Tibial artery (tissue), 4 donors: ENCODE data around the gene ZNF277.

Source experiments
- DNase-seq, 2 donors: peaks; one replicate each; pipeline ENCODE4 v3.0.0-alpha.2; 2019
- H3K27ac ChIP-seq, 2 donors: fragments of 200-600 bp; sonication (generic) in 1 of 2; 1 replicate in 1 of 2; 2 replicates in 1 of 2; pipeline ENCODE4 v1.5.1; 2018 to 2019; ENCODE audit warnings: mild to moderate bottlenecking in 1 of 2
- H3K27me3 ChIP-seq, 2 donors: fragments of 200-600 bp; sonication (generic) in 1 of 2; one replicate each; pipeline versions ENCODE4 v1.5.1 to v1.6.0; 2016 to 2019
- H3K36me3 ChIP-seq, 3 donors: fragments of 200-600 bp; sonication (generic) in 2 of 3; one replicate each; pipeline ENCODE4 v1.5.1; 2016 to 2019; ENCODE audit warnings: mild to moderate bottlenecking in 2 of 3
- H3K4me1 ChIP-seq, 4 donors: fragments of 200-600 bp; sonication (generic) in 2 of 4; 1 replicate in 3 of 4; 2 replicates in 1 of 4; pipeline ENCODE4 v1.5.1; 2016 to 2019
- H3K4me3 ChIP-seq, 2 donors: fragments of 200-600 bp; sonication (generic) in 1 of 2; 1 replicate in 1 of 2; 2 replicates in 1 of 2; pipeline ENCODE4 v1.5.1; 2018 to 2019; ENCODE audit warnings: mild to moderate bottlenecking in 2 of 2
- H3K9me3 ChIP-seq, 3 donors: fragments of 200-600 bp; sonication (generic) in 1 of 3; one replicate each; pipeline ENCODE4 v1.5.1; 2016 to 2019
- intact Hi-C: fragments of 100-400 bp; cut with DNase I; formaldehyde crosslinking; loops from one replicate; pipeline ENCODE4 v1.15.0; 2023; ENCODE audit warnings: low total_unique reads
- TF ChIP-seq, protein P1 (sequence below), 2 experiments: fragments of 200-600 bp in 1 of 2; fragments of 450-650 bp in 1 of 2; IDR thresholded peaks; one replicate each; pipeline ENCODE4 v1.5.1; 2017 to 2019; ENCODE audit warnings: antibody characterized with exemption in 2 of 2, mild to moderate bottlenecking in 1 of 2, moderate library complexity in 1 of 2

The ZNF277 gene

DNA sequence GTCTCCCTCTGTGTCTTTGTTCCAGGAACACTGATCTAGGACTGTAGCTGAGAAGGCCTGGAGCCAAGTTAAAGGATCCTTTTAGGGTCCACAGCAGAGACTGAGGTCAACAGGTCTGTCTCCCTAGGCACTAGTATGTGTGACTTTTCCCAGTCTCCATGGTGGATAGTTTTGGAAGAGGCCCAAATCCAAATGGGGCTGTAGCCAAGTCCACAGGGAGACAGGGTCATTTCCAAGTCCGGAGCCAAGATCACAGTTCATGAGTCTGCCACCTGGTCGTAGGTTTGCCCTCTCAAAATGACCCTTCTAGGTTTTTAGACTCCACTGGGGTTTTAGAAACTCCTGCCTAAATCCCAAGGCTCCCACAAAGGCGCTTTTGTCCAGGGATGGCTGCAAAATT lies 16.8 kb downstream of the ZNF277 start:
- H3K4me3 ChIP-seq: no peak overlapping the region
- H3K36me3 ChIP-seq: no peaks in the 10 kb centered on the region
- intact Hi-C loops: no loop called here
- H3K27me3 ChIP-seq: no peaks in the 10 kb centered on the region
- peaks cover 0 to 13% (median 3%) of the 10 kb centered on the region in 4 donors for H3K4me1 ChIP-seq
- no peak for DNase-seq
- TF ChIP-seq, protein P1, sequence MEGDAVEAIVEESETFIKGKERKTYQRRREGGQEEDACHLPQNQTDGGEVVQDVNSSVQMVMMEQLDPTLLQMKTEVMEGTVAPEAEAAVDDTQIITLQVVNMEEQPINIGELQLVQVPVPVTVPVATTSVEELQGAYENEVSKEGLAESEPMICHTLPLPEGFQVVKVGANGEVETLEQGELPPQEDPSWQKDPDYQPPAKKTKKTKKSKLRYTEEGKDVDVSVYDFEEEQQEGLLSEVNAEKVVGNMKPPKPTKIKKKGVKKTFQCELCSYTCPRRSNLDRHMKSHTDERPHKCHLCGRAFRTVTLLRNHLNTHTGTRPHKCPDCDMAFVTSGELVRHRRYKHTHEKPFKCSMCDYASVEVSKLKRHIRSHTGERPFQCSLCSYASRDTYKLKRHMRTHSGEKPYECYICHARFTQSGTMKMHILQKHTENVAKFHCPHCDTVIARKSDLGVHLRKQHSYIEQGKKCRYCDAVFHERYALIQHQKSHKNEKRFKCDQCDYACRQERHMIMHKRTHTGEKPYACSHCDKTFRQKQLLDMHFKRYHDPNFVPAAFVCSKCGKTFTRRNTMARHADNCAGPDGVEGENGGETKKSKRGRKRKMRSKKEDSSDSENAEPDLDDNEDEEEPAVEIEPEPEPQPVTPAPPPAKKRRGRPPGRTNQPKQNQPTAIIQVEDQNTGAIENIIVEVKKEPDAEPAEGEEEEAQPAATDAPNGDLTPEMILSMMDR (IDR thresholded peaks at IDR 0.05): no peak
- no peaks in the 10 kb centered on the region for H3K9me3 ChIP-seq
- no peak overlapping the region for H3K27ac ChIP-seq

DNA sequence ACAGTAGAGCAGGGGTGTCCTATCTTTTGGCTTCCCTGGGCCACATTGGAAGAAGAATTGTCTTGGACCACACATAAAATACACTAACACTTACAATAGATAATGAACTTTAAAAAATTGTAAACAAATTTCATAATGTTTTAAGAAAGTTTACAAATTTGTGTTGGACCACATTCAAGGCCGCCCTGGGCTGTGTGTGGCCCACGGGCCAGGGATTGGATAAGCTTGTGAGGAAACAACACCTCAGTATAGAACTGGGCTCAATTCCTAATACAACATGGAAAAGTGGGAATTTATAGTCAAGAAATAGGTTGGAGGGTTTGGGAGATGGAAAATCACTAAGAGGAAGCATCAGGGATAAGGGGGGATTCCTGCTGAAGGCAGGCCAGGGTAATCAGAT lies 17.7 kb downstream of the ZNF277 start:
- no peaks in the 10 kb centered on the region for H3K27me3 ChIP-seq
- TF ChIP-seq, protein P1 (IDR thresholded peaks at IDR 0.05): no peak
- H3K27ac ChIP-seq: no peak overlapping the region
- no peak for DNase-seq
- H3K9me3 ChIP-seq: no peaks in the 10 kb centered on the region
- H3K4me1 ChIP-seq: peaks cover 0 to 13% (median 3%) of the 10 kb centered on the region in 4 donors
- H3K4me3 ChIP-seq: no peak overlapping the region
- intact Hi-C loops: no loop called here
- H3K36me3 ChIP-seq: no peaks in the 10 kb centered on the region

DNA sequence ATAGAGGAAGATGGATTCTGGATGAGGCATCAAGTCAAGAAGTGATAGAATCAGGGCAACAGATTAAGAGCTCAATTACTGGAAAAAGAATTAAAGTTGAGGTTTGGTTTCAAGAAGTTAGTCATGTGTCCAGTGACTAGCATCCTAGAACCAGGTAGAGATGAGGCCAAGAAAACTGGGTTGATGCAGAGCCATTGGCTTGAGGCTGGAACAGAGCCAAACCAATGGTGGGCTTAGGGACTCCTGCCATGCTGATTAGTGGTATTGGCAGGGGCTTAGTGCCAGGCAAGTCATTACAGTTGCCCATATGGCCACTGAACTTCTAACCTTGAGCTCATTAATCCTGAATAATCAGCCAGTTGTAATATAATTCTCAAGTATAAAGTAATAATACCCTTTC lies 18.5 kb downstream of the ZNF277 start:
- no peaks in the 10 kb centered on the region for H3K27me3 ChIP-seq
- H3K36me3 ChIP-seq: no peaks in the 10 kb centered on the region
- H3K4me3 ChIP-seq: no peak overlapping the region
- DNase-seq: no peak
- no peak overlapping the region for H3K27ac ChIP-seq
- intact Hi-C loops: no loop called here
- H3K9me3 ChIP-seq: no peaks in the 10 kb centered on the region
- peaks cover 0 to 13% (median 3%) of the 10 kb centered on the region in 4 donors for H3K4me1 ChIP-seq
- TF ChIP-seq, protein P1 (IDR thresholded peaks at IDR 0.05): no peak

DNA sequence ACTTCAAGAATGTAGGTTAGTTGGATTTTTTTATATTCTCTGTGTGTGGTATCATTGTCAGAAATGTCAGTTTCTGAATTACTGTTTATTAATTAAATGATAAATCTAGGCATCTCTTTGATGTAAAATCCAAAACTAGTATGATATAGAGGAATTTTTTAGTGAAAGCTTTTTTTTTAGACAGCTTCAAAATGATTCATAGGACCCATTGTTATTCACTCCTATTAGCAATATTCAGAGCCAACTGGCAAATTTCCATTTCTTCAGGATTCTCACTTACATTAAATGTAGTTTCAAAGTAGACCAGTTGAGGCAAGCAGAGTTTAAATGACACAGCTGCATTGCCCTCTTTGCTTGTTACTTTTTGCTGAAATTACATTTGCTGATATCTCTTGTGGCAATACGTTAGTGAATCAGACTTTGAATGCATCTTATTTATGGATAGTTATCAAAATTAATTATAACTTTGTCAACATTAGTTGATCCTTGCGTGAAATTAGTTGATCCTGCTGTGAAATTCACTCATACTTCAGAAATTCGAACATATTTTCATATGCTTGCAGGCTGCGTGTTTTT lies 20.3 kb downstream of the ZNF277 start:
- TF ChIP-seq, protein P1 (IDR thresholded peaks at IDR 0.05): no peak
- no peak overlapping the region for H3K4me3 ChIP-seq
- no peaks in the 10 kb centered on the region for H3K9me3 ChIP-seq
- no peaks in the 10 kb centered on the region for H3K27me3 ChIP-seq
- no peak overlapping the region for H3K27ac ChIP-seq
- no peaks in the 10 kb centered on the region for H3K36me3 ChIP-seq
- no peak for DNase-seq
- peaks cover 0 to 13% (median 3%) of the 10 kb centered on the region in 4 donors for H3K4me1 ChIP-seq
- intact Hi-C loops: no loop called here

DNA sequence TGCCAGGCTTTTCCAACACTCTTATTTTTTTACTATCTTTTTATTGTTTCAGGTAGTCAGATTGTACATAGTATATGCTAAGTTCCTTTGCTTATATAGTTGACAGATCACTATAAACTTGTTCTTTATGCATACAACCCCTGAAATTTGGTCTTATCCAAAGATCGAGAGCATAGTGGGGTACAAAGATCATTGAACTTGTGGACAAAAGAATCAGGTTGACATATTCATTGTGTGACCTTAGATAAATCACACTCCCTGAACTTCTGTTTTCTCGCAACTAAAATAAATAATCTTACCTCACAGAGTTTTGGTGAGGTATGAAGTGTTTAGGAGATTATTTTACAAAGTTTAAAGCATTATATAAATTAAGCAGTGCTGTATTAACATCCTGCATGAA lies 22.1 kb downstream of the ZNF277 start:
- TF ChIP-seq, protein P1 (IDR thresholded peaks at IDR 0.05): no peak
- peaks cover 0 to 6% (median 3%) of the 10 kb centered on the region in 4 donors for H3K4me1 ChIP-seq
- no peaks in the 10 kb centered on the region for H3K36me3 ChIP-seq
- no peak overlapping the region for H3K27ac ChIP-seq
- no peaks in the 10 kb centered on the region for H3K27me3 ChIP-seq
- H3K9me3 ChIP-seq: no peaks in the 10 kb centered on the region
- no peak overlapping the region for H3K4me3 ChIP-seq
- DNase-seq: no peak
- intact Hi-C loops: no loop called here
